Trophoblast cell (in vitro differentiated cells and primary cell): ENCODE measurements around the gene PAX5.

Source experiments
- DNase-seq, 2 donors: peaks; one replicate each; pipeline ENCODE4 v3.0.0-alpha.2; 2016
- H2AFZ ChIP-seq: 2 replicates; pipeline ENCODE4 v1.6.1; 2013; ENCODE audit warnings: low read length, moderate library complexity, mild to moderate bottlenecking; ENCODE audit not compliant: insufficient read depth, poor library complexity
- H2AK5ac ChIP-seq: 2 replicates; pipeline ENCODE4 v1.6.1; 2013; ENCODE audit warnings: mild to moderate bottlenecking, low read length
- H2BK120ac ChIP-seq: 2 replicates; pipeline ENCODE4 v1.6.1; 2013; ENCODE audit warnings: low read length, mild to moderate bottlenecking, moderate library complexity; ENCODE audit not compliant: insufficient read depth, poor library complexity
- H2BK12ac ChIP-seq: 2 replicates; pipeline ENCODE4 v1.6.1; 2013; ENCODE audit warnings: mild to moderate bottlenecking, low read length, moderate library complexity
- H2BK5ac ChIP-seq: 2 replicates; pipeline ENCODE4 v1.6.1; 2013; ENCODE audit warnings: low read length, low read depth, moderate library complexity, mild to moderate bottlenecking; ENCODE audit not compliant: poor library complexity
- H3K14ac ChIP-seq: 2 replicates; pipeline ENCODE4 v1.6.1; 2013; ENCODE audit warnings: mild to moderate bottlenecking, low read length
- H3K18ac ChIP-seq: 2 replicates; pipeline ENCODE4 v1.6.1; 2013; ENCODE audit warnings: mild to moderate bottlenecking, low read length
- H3K23ac ChIP-seq: 2 replicates; pipeline ENCODE4 v1.6.1; 2013; ENCODE audit warnings: low read length
- H3K27ac ChIP-seq: 2 replicates; pipeline ENCODE4 v1.5.1; 2013; ENCODE audit warnings: low read depth, mild to moderate bottlenecking, inconsistent platforms, low read length, moderate library complexity
- H3K27me3 ChIP-seq: 2 replicates; pipeline ENCODE4 v1.6.1; 2013; ENCODE audit warnings: inconsistent platforms, mild to moderate bottlenecking, low read length, moderate library complexity; ENCODE audit not compliant: insufficient read depth
- H3K36me3 ChIP-seq, 2 experiments: 1 replicate in 1 of 2; 2 replicates in 1 of 2; pipeline ENCODE4 v1.6.1; 2013; ENCODE audit warnings: low read length in 2 of 2, mild to moderate bottlenecking in 2 of 2, moderate library complexity in 1 of 2; ENCODE audit not compliant: insufficient read depth in 2 of 2, control insufficient read depth in 1 of 2
- H3K4ac ChIP-seq: 2 replicates; pipeline ENCODE4 v1.6.1; 2013; ENCODE audit warnings: low read depth, mild to moderate bottlenecking, low read length, moderate library complexity
- H3K4me1 ChIP-seq, 2 experiments: 1 replicate in 1 of 2; 2 replicates in 1 of 2; pipeline ENCODE4 v1.6.1; 2013; ENCODE audit warnings: low read length in 2 of 2, mild to moderate bottlenecking in 2 of 2, moderate library complexity in 1 of 2; ENCODE audit not compliant: insufficient read depth in 2 of 2, control insufficient read depth in 1 of 2
- H3K4me2 ChIP-seq: 2 replicates; pipeline ENCODE4 v1.6.1; 2013; ENCODE audit warnings: inconsistent platforms, mild to moderate bottlenecking, low read length, moderate library complexity
- H3K4me3 ChIP-seq: 2 replicates; pipeline ENCODE4 v1.5.1; 2013; ENCODE audit warnings: mild to moderate bottlenecking, low read depth, low read length, inconsistent platforms
- H3K79me1 ChIP-seq: one replicate; pipeline ENCODE4 v1.6.1; 2013; ENCODE audit warnings: low read length
- H3K79me2 ChIP-seq: 2 replicates; pipeline ENCODE4 v1.6.1; 2013; ENCODE audit warnings: low read length, mild to moderate bottlenecking; ENCODE audit not compliant: control insufficient read depth, insufficient read depth, poor library complexity
- H3K9ac ChIP-seq: 2 replicates; pipeline ENCODE4 v1.6.1; 2013; ENCODE audit warnings: mild to moderate bottlenecking, low read length
- H3K9me3 ChIP-seq: 2 replicates; pipeline ENCODE4 v1.6.1; 2013; ENCODE audit warnings: low read depth, mild to moderate bottlenecking, control low read depth, inconsistent platforms, low read length; ENCODE audit not compliant: insufficient read depth
- H4K12ac ChIP-seq: 2 replicates; pipeline ENCODE4 v1.6.1; 2013; ENCODE audit warnings: low read depth, mild to moderate bottlenecking, low read length, moderate library complexity
- H4K8ac ChIP-seq: 2 replicates; pipeline ENCODE4 v1.6.1; 2013; ENCODE audit warnings: low read depth, mild to moderate bottlenecking, low read length, moderate library complexity
- H4K91ac ChIP-seq: one replicate; pipeline ENCODE4 v1.6.1; 2013; ENCODE audit warnings: low read depth, mild to moderate bottlenecking, low read length, moderate library complexity
- WGBS: extraction: QIAGEN DNeasy Blood & Tissue Kit; methylation state at CpG from one replicate; pipeline ENCODE4 v1.1.7; 2013; ENCODE audit warnings: missing lambda C conversion rate; ENCODE audit not compliant: insufficient read length, insufficient coverage; ENCODE audit errors: extremely low coverage; 5-methylcytosine and 5-hydroxymethylcytosine counted together

Gene PAX5

GRCh38 chr9:36903541-36904435 lies 130.3 kb downstream of the PAX5 start:
- no CpG with 5 or more reads among the region's 4 CpGs for WGBS
- Histone ChIP-seq H4K91ac (no peak overlapping the region), H3K9ac (no peak overlapping the region), H3K4me3 (no peak overlapping the region), H3K4me1 (no peaks in the 10 kb centered on the region), H3K4me2 (no peak overlapping the region), H3K18ac (no peak overlapping the region), H4K8ac (no peak overlapping the region), H2AFZ (no peak overlapping the region), H3K23ac (no peak overlapping the region), H3K4ac (no peak overlapping the region), H3K27me3 (no peaks in the 10 kb centered on the region), H4K12ac (no peak overlapping the region), H2BK5ac (no peak overlapping the region), H2AK5ac (no peak overlapping the region), H3K79me1 (no peaks in the 10 kb centered on the region), H3K14ac (no peak overlapping the region), H3K9me3 (no peaks in the 10 kb centered on the region), H3K27ac (no peak overlapping the region), H2BK12ac (no peak overlapping the region), H3K36me3 (no peaks in the 10 kb centered on the region), H2BK120ac (no peak overlapping the region), H3K79me2 (no peaks in the 10 kb centered on the region)
- peak in 1 of 2 donors; percentile 9 for DNase-seq

- Histone ChIP-seq H3K27me3 (no peaks in the 10 kb centered on the region), H3K4me2 (no peak overlapping the region), H3K18ac (no peak overlapping the region), H3K23ac (no peak overlapping the region), H3K4me1 (no peaks in the 10 kb centered on the region), H4K12ac (no peak overlapping the region), H3K79me1 (no peaks in the 10 kb centered on the region), H3K27ac (no peak overlapping the region), H3K79me2 (no peaks in the 10 kb centered on the region), H3K4me3 (no peak overlapping the region), H2BK120ac (no peak overlapping the region), H2AFZ (no peak overlapping the region), H3K36me3 (no peaks in the 10 kb centered on the region), H2BK12ac (no peak overlapping the region), H3K14ac (no peak overlapping the region), H2AK5ac (no peak overlapping the region), H3K4ac (no peak overlapping the region), H2BK5ac (no peak overlapping the region), H3K9ac (no peak overlapping the region), H4K91ac (no peak overlapping the region), H4K8ac (no peak overlapping the region), H3K9me3 (no peaks in the 10 kb centered on the region)
- WGBS = no CpG with 5 or more reads among the region's 5 CpGs
- no peak for DNase-seq
Observed at GRCh38 chr9:36902861-36903524, 131.1 kb downstream of the PAX5 start.

GRCh38 chr9:36902080-36902716 lies 131.9 kb downstream of the PAX5 start:
- H3K14ac ChIP-seq = no peak overlapping the region
- no peaks in the 10 kb centered on the region for H3K27me3 ChIP-seq
- no peak overlapping the region for H2AK5ac ChIP-seq
- H3K4me3 ChIP-seq = no peak overlapping the region
- no peaks in the 10 kb centered on the region for H3K9me3 ChIP-seq
- H3K9ac ChIP-seq = no peak overlapping the region
- H3K27ac ChIP-seq = no peak overlapping the region
- no CpG with 5 or more reads among the region's 8 CpGs for WGBS
- H3K79me2 ChIP-seq = no peaks in the 10 kb centered on the region
- H3K4ac ChIP-seq = no peak overlapping the region
- no peak overlapping the region for H3K23ac ChIP-seq
- H4K91ac ChIP-seq = no peak overlapping the region
- no peak overlapping the region for H2BK5ac ChIP-seq
- no peak overlapping the region for H4K8ac ChIP-seq
- H3K4me2 ChIP-seq = no peak overlapping the region
- no peaks in the 10 kb centered on the region for H3K4me1 ChIP-seq
- no peak overlapping the region for H4K12ac ChIP-seq
- no peak overlapping the region for H2BK12ac ChIP-seq
- H2AFZ ChIP-seq = no peak overlapping the region
- no peak overlapping the region for H2BK120ac ChIP-seq
- no peaks in the 10 kb centered on the region for H3K36me3 ChIP-seq
- no peak for DNase-seq
- H3K79me1 ChIP-seq = no peaks in the 10 kb centered on the region
- no peak overlapping the region for H3K18ac ChIP-seq

GRCh38 chr9:36901528-36901927 lies 132.5 kb downstream of the PAX5 start:
- Histone ChIP-seq H3K18ac (no peak overlapping the region), H2AK5ac (no peak overlapping the region), H3K27me3 (no peaks in the 10 kb centered on the region), H3K27ac (no peak overlapping the region), H3K14ac (no peak overlapping the region), H2BK12ac (no peak overlapping the region), H4K12ac (no peak overlapping the region), H4K91ac (no peak overlapping the region), H4K8ac (no peak overlapping the region), H2BK5ac (no peak overlapping the region), H3K36me3 (no peaks in the 10 kb centered on the region), H3K4ac (no peak overlapping the region), H3K4me3 (no peak overlapping the region), H3K79me1 (no peaks in the 10 kb centered on the region), H3K23ac (no peak overlapping the region), H3K79me2 (no peaks in the 10 kb centered on the region), H3K4me1 (no peaks in the 10 kb centered on the region), H2AFZ (no peak overlapping the region), H3K4me2 (no peak overlapping the region), H3K9ac (no peak overlapping the region), H2BK120ac (no peak overlapping the region), H3K9me3 (no peaks in the 10 kb centered on the region)
- no peak for DNase-seq
- no CpG with 5 or more reads among the region's 7 CpGs for WGBS
